GM12891 (cell line): ENCODE results near the gene C12orf75.
A peak's percentile ranks its signal among the peaks of the same experiment; 100 is the strongest.

Experiments used
- DNase-seq: peaks from one replicate; pipeline ENCODE4 v3.0.0; 2011; ENCODE audit warnings: low spot score; ENCODE audit not compliant: insufficient read length
- FAIRE-seq: peaks from 2 replicates; lab custom pipeline; 2011; peaks lifted over from hg19 to GRCh38; lab: Jason Lieb, UNC
- PAX5 ChIP-seq: IDR thresholded peaks from 2 replicates; pipeline ENCODE4 v1.6.1; 2011; ENCODE audit warnings: low read length, moderate library complexity, mild to moderate bottlenecking; ENCODE audit not compliant: insufficient read depth, severe bottlenecking
- POLR2A ChIP-seq: IDR thresholded peaks from 2 replicates; pipeline ENCODE4 v1.6.1; 2011; ENCODE audit warnings: low read depth, low read length, control low read depth
- POLR2AphosphoS5 ChIP-seq: IDR thresholded peaks from 2 replicates; pipeline ENCODE4 v1.6.1; 2011; ENCODE audit warnings: low read depth, low read length, control low read depth
- POU2F2 ChIP-seq: IDR thresholded peaks from 2 replicates; pipeline ENCODE4 v1.6.1; 2011; ENCODE audit warnings: low read depth, mild to moderate bottlenecking, control low read depth, low read length, moderate library complexity
- SPI1 ChIP-seq: IDR thresholded peaks from 2 replicates; pipeline ENCODE4 v1.6.1; 2011; ENCODE audit warnings: low read depth, low read length, control low read depth
- TAF1 ChIP-seq: IDR thresholded peaks from 2 replicates; pipeline ENCODE4 v1.6.1; 2011; ENCODE audit warnings: low read depth, low read length, control low read depth

C12orf75 gene

GRCh38 chr12:105315130-105315529 is 15.4 kb upstream of the C12orf75 start:
- TF ChIP-seq PAX5 (no peak), POU2F2 (no peak), SPI1 (no peak), POLR2AphosphoS5 (no peak), TAF1 (no peak), POLR2A (no peak)

GRCh38 chr12:105315726-105316125 is 14.8 kb upstream of the C12orf75 start:
- DNase-seq (no peak), FAIRE-seq (no peak)
- no peak for TF ChIP-seq POLR2A
- TF ChIP-seq TAF1 = no peak
- no peak for TF ChIP-seq POU2F2
- TF ChIP-seq SPI1 = no peak
- TF ChIP-seq POLR2AphosphoS5 = no peak

More at GRCh38 chr12:105315130-105315529, 15.4 kb upstream of the C12orf75 start:
- DNase-seq (no peak), FAIRE-seq (no peak)

GRCh38 chr12:105316931-105317852 is 13.3 kb upstream of the C12orf75 start:
- no peak for TF ChIP-seq PAX5
- no peak for TF ChIP-seq POLR2A
- TF ChIP-seq TAF1 = no peak
- TF ChIP-seq SPI1 = no peak
- no peak for TF ChIP-seq POLR2AphosphoS5
- no peak for TF ChIP-seq POU2F2
- DNase-seq = no peak
- FAIRE-seq = no peak

GRCh38 chr12:105317942-105318621 is 12.4 kb upstream of the C12orf75 start:
- no peak for TF ChIP-seq TAF1
- TF ChIP-seq POLR2AphosphoS5 = no peak
- no peak for TF ChIP-seq POU2F2
- no peak for TF ChIP-seq PAX5
- TF ChIP-seq POLR2A = no peak
- TF ChIP-seq SPI1 = no peak
- DNase-seq = no peak
- no peak for FAIRE-seq

GRCh38 chr12:105318651-105319483 is 11.6 kb upstream of the C12orf75 start:
- no peak for FAIRE-seq
- no peak for DNase-seq
- TF ChIP-seq POLR2AphosphoS5 = no peak
- TF ChIP-seq PAX5 = no peak
- TF ChIP-seq POLR2A = no peak
- no peak for TF ChIP-seq TAF1
- no peak for TF ChIP-seq SPI1
- no peak for TF ChIP-seq POU2F2

- DNase-seq = no peak
These were observed 10.7 kb upstream of the C12orf75 start for GRCh38 chr12:105319691-105320209.

GRCh38 chr12:105321125-105321524 is 9.4 kb upstream of the C12orf75 start:
- no peak for DNase-seq
- no peak for FAIRE-seq
- TF ChIP-seq POLR2A (no peak), TAF1 (no peak), POU2F2 (no peak), POLR2AphosphoS5 (no peak), PAX5 (no peak)

More at GRCh38 chr12:105319691-105320209, 10.7 kb upstream of the C12orf75 start:
- no peak for FAIRE-seq
- TF ChIP-seq TAF1 = no peak
- TF ChIP-seq POU2F2 = no peak
- no peak for TF ChIP-seq POLR2A
- no peak for TF ChIP-seq SPI1
- no peak for TF ChIP-seq POLR2AphosphoS5
- TF ChIP-seq PAX5 = no peak

- peak; percentile 55 for FAIRE-seq
- DNase-seq = no peak
- TF ChIP-seq POLR2AphosphoS5 (no peak), POLR2A (no peak), TAF1 (no peak), SPI1 (no peak), PAX5 (no peak), POU2F2 (no peak)
These were observed 8.4 kb upstream of the C12orf75 start for GRCh38 chr12:105322070-105322469.

GRCh38 chr12:105324704-105325103 is 5.8 kb upstream of the C12orf75 start:
- no peak for FAIRE-seq
- no peak for DNase-seq
- no peak for TF ChIP-seq POLR2A
- no peak for TF ChIP-seq POU2F2
- TF ChIP-seq PAX5 = no peak
- no peak for TF ChIP-seq TAF1
- TF ChIP-seq SPI1 = no peak
- no peak for TF ChIP-seq POLR2AphosphoS5
